Fibroblast of the aortic adventitia (primary cell): ENCODE results near the gene EIF1. TPM values are rescaled to one million over a fixed set of nuclear protein-coding genes. Genes with fewer than 3 reads are reported as not detected.
A peak's percentile ranks its signal among the peaks of the same experiment; 100 is the strongest.

Source experiments
- DNase-seq: peaks from one replicate; pipeline ENCODE4 v3.0.0-alpha.2; 2010; ENCODE audit warnings: low read depth
- H3K4me3 ChIP-seq: 2 replicates; pipeline ENCODE4 v1.5.1; 2011; ENCODE audit warnings: low read depth, mild to moderate bottlenecking, control low read depth, low read length, moderate library complexity
- total RNA-seq: library from RNA; depleted of rRNA; stranded (reverse); fragments of >200 nt; gene quantifications from 2 replicates; pipeline ENCODE4 v1.2.3, GENCODE V29; 2012; ENCODE audit warnings: low replicate concordance
- TF ChIP-seq, protein P1 (sequence below): IDR thresholded peaks from 2 replicates; pipeline ENCODE4 v1.5.1; 2011; ENCODE audit warnings: mild to moderate bottlenecking, low read length, control low read depth, inconsistent platforms; ENCODE audit not compliant: insufficient read depth

EIF1 gene
- total RNA-seq, 1 donor = 102 TPM

DNA sequence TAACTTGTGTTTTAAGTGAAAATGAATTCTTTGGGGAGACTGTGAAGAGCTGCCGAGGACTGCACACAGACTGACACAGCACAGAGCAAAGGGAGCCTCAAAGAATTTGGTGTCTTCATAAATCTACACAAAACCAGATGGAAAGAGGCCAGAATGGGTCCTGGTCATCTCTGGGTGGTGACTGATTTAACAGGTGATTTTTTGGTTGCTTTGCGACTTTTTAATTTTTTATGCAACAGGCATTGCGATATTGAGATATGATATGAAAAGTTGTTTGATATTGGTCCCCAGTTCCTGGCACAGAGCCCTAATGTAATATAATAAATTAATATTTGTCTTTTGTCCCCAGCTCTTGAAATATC lies 12.6 kb upstream of the EIF1 start:
- H3K4me3 ChIP-seq = no peak overlapping the region
- TF ChIP-seq, protein P1, sequence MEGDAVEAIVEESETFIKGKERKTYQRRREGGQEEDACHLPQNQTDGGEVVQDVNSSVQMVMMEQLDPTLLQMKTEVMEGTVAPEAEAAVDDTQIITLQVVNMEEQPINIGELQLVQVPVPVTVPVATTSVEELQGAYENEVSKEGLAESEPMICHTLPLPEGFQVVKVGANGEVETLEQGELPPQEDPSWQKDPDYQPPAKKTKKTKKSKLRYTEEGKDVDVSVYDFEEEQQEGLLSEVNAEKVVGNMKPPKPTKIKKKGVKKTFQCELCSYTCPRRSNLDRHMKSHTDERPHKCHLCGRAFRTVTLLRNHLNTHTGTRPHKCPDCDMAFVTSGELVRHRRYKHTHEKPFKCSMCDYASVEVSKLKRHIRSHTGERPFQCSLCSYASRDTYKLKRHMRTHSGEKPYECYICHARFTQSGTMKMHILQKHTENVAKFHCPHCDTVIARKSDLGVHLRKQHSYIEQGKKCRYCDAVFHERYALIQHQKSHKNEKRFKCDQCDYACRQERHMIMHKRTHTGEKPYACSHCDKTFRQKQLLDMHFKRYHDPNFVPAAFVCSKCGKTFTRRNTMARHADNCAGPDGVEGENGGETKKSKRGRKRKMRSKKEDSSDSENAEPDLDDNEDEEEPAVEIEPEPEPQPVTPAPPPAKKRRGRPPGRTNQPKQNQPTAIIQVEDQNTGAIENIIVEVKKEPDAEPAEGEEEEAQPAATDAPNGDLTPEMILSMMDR = no peak
- DNase-seq = no peak

DNA sequence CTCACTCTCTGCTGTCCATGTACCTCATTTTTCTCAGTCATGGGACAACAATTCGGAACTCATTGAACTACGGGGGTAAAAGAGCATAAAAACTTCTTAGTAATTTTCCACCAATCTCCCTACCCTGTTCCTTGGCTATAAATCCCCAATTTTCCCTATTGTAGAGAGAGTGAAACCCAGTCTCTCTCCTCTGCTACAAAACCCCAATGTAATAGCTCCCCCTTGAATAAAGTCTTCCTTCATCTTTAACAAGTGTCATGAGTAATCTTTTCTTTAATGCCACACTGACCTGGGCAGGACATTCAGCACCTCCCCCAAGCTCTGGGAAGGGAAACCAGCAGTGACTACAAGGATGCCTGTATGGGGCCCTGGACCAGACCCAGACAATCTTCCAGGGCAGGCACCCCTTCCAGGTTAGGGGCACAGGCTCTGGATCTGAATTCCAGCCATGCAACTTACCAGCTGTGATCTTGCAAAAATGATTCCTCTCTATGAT lies 10.2 kb upstream of the EIF1 start:
- H3K4me3 ChIP-seq = peak overlapping the region; percentile 32
- TF ChIP-seq, protein P1 = no peak
- DNase-seq = peak; percentile 15

DNA sequence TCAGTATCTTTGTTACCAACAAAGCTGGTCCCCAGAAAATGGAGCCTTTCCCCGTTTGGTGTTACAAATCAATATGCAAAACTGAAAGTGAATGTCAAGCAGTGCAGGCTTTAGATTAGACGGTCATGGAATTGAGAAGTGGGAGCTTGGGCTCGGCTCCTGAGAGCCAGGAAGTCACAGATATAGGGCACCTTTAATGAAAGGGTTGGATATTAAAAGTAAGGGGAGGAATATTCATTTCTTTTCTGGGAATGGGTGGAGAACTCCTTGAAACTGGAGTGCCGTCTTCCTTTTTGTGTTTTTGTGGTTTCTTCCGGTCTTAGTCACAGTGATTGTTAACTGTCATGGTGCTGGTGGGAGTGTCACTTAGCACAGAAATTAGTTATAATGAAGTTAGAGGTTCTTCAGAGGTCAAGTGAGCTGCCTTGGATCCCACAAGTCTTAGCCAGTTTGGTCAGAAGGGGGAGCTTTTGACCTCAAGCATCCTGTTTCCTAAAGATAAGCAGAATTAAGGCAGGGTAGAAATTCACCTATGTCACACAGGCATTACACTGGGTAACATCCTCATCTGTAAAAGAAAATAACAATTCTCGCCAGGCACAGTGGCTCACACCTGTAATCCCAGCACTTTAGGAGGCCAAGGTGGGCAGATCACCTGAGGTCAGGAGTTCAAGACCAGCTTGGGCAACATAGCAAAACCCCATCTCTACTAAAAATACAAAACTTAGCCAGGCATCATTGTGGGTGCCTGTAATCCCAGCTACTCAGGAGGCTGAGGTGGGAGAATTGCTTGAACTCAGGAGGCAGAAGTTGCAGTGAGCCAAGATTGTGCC lies 9.6 kb upstream of the EIF1 start:
- peak; percentile 55 for DNase-seq
- TF ChIP-seq, protein P1 = peak; percentile 18
- H3K4me3 ChIP-seq = peak overlapping the region; percentile 32

DNA sequence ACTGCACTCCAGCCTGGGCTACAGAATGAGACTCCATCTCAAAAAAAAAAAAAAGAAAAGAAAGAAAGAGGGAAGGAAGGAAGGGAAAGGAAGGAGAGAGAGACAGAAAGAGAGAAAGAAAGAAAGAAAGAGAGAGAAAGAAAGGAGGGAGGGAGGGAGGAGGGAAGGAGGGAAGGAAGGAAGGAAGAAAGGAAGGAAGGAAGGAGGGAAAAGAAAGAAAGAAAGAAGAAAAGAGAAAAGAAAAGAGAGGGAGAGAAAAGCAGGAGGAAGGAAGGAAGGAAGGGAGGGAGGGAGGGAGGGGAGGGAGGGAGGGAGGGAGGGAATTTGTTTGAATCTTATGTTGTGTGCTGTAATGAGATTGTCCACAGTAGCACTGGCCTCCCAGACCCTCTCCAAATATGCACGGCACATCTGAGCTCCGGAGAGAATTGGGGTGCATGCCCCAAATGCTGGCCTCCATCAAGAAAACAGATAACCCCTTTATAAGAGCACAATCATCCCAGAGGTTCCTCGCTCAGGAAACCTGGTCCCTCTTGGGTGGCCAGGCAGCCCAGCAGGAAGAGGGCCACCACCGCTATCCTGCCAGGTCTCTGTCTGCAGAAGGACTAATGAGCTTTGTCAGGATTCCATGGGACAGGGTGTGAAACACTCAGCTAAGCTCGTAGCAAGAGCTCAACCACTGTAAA lies 8.8 kb upstream of the EIF1 start:
- TF ChIP-seq, protein P1 = no peak
- no peak for DNase-seq
- no peak overlapping the region for H3K4me3 ChIP-seq

DNA sequence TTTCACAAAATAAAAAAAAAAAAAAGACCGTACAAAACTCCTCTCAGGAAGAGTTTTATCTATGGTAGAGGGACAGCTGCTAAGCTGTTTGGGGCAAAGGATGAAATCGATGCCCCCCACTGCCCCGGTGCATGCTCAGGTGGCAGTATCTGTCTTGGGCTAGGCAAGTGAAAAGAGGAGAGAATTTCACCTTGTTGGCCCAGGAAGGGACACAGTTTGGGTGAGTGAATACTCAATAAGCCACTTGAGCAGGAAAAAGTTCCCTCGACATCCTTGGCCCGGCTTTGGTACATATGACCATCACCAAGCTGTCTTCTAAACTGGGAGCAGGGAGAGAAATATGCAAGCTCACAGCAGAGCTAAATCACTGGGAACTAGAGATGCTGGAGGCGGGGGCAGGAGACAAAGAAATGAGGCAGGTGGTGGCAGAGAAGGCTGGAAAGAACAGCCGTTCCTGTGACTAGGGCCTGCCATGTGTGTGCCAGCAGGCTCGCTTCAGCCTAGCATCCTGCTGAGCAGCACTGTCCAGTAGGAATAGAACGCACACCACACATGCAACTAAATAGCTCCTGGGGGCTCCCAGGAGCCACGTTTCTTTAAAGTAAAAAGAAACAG lies 8.2 kb upstream of the EIF1 start:
- no peak overlapping the region for H3K4me3 ChIP-seq
- DNase-seq = no peak
- TF ChIP-seq, protein P1 = no peak

DNA sequence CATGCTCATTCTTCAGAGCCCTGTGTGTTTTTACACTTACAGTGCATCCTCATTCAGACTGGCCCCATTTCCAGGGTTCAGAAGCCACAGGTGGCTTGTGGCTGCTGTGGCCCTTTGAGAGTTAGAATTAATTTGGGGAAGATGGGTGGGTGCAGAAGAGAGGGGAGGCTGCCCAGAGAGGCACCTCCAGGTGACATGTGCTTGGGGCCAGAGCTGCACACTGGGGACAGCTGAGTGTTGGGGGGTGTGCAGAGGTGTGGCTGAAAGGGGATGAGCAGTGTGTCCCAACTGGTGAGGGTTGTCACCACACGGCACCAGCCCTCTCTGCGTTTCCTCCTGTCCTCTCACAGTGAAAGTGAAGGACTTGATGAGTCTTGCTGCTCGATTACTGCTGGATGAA lies 6.9 kb upstream of the EIF1 start:
- no peak for DNase-seq
- no peak overlapping the region for H3K4me3 ChIP-seq
- TF ChIP-seq, protein P1 = no peak
